HEK293T (cell line): ENCODE results near the gene CD8B2.

Experiments
- CTCF ChIA-PET: fragments of 350-600 bp; formaldehyde crosslinking; extraction: SDS; loops from one replicate; lab custom pipeline; 2021; ENCODE audit warnings: antibody characterized with exemption, inconsistent platforms; lab: Yijun Ruan, JAX
- POLR2A ChIA-PET: fragments of 350-600 bp; formaldehyde crosslinking; extraction: SDS; loops from one replicate; lab custom pipeline; 2020; ENCODE audit warnings: antibody characterized with exemption, inconsistent platforms; lab: Yijun Ruan, JAX
- DNase-seq: peaks from one replicate; pipeline ENCODE4 v3.0.0; 2012; ENCODE audit warnings: mixed read lengths; ENCODE audit errors: extremely low spot score
- ARNT ChIP-seq: fragments of 450-650 bp; IDR thresholded peaks from 2 replicates; pipeline ENCODE4 v1.6.1; 2017; ENCODE audit warnings: mild to moderate bottlenecking
- BHLHE40 ChIP-seq: fragments of 450-650 bp; IDR thresholded peaks from 2 replicates; pipeline ENCODE4 v1.6.1; 2016; ENCODE audit warnings: mild to moderate bottlenecking, moderate library complexity, borderline replicate concordance
- CTBP1 ChIP-seq: fragments of 450-650 bp; IDR thresholded peaks from 2 replicates; pipeline ENCODE4 v1.6.1; 2016; ENCODE audit warnings: borderline replicate concordance
- ELF4 ChIP-seq: fragments of 450-650 bp; IDR thresholded peaks from 2 replicates; pipeline ENCODE4 v1.6.1; 2017; ENCODE audit warnings: antibody characterized with exemption
- FOXA1 ChIP-seq: fragments of 450-650 bp; IDR thresholded peaks from 2 replicates; pipeline ENCODE4 v1.6.1; 2016; ENCODE audit warnings: mild to moderate bottlenecking
- FOXK2 ChIP-seq: fragments of 450-650 bp; IDR thresholded peaks from 2 replicates; pipeline ENCODE4 v1.6.1; 2016; ENCODE audit warnings: mild to moderate bottlenecking
- FOXM1 ChIP-seq: fragments of 450-650 bp; IDR thresholded peaks from 2 replicates; pipeline ENCODE4 v1.6.1; 2017; ENCODE audit warnings: mild to moderate bottlenecking, borderline replicate concordance
- HDGF ChIP-seq: fragments of 450-650 bp; IDR thresholded peaks from 2 replicates; pipeline ENCODE4 v1.6.1; 2017; ENCODE audit warnings: antibody characterized with exemption, borderline replicate concordance
- L3MBTL2 ChIP-seq: fragments of 450-650 bp; conservative IDR thresholded peaks from 2 replicates; pipeline ENCODE4 v1.6.1; 2016; ENCODE audit warnings: mild to moderate bottlenecking
- LEF1 ChIP-seq: fragments of 450-650 bp; IDR thresholded peaks from 2 replicates; pipeline ENCODE4 v1.6.1; 2017; ENCODE audit warnings: mild to moderate bottlenecking, borderline replicate concordance
- NFRKB ChIP-seq: fragments of 450-650 bp; IDR thresholded peaks from 2 replicates; pipeline ENCODE4 v1.6.1; 2016; ENCODE audit warnings: mild to moderate bottlenecking, moderate library complexity
- PKNOX1 ChIP-seq: fragments of 450-650 bp; IDR thresholded peaks from 2 replicates; pipeline ENCODE4 v1.6.1; 2016
- SP1 ChIP-seq: fragments of 450-650 bp; IDR thresholded peaks from 2 replicates; pipeline ENCODE4 v1.6.1; 2017
- SUZ12 ChIP-seq: fragments of 450-650 bp; IDR thresholded peaks from 2 replicates; pipeline ENCODE4 v1.6.1; 2016; ENCODE audit warnings: mild to moderate bottlenecking
- TARDBP ChIP-seq: fragments of 450-650 bp; IDR thresholded peaks from 2 replicates; pipeline ENCODE4 v1.6.1; 2016
- ZNF384 ChIP-seq: fragments of 450-650 bp; IDR thresholded peaks from 2 replicates; pipeline ENCODE4 v1.6.1; 2016

The CD8B2 gene

GRCh38 chr2:106542746-106543359 lies 55.7 kb downstream of the CD8B2 start:
- peak; percentile 80 for DNase-seq
- CTCF ChIA-PET = interaction anchor here (0.6 to 1.7 kb wide), 3 partner anchors 259 to 437 kb away, joined by 3 to 6 read pairs (median 5); no protein-coding TSS in a partner anchor
- TF ChIP-seq FOXA1 (no peak), HDGF (no peak), ELF4 (no peak), ZNF384 (no peak), FOXK2 (no peak), FOXM1 (no peak), PKNOX1 (no peak), ARNT (no peak)
- POLR2A ChIA-PET = interaction anchor here (0.6 kb wide), 1 partner anchor 752 kb away, joined by 3 read pairs; no protein-coding TSS in a partner anchor

- ChIA-PET CTCF (no interaction called here), POLR2A (no interaction called here)
- no peak for DNase-seq
- TF ChIP-seq TARDBP (no peak), SUZ12 (no peak), ELF4 (no peak), CTBP1 (no peak), NFRKB (no peak), FOXK2 (no peak), L3MBTL2 (no peak), ZNF384 (no peak)
Observed at GRCh38 chr2:106545007-106545406, 57.8 kb downstream of the CD8B2 start.

- TF ChIP-seq PKNOX1 (no peak), ZNF384 (no peak), L3MBTL2 (no peak), NFRKB (no peak), SUZ12 (no peak), BHLHE40 (no peak), FOXK2 (no peak), FOXM1 (no peak), ARNT (no peak), HDGF (no peak), SP1 (no peak), LEF1 (no peak), ELF4 (no peak), TARDBP (no peak), CTBP1 (no peak), FOXA1 (no peak)
- ChIA-PET CTCF (interaction anchor here (0.8 to 1.6 kb wide), 2 partner anchors 10 to 36 kb away, joined by 3 to 4 read pairs; no protein-coding TSS in a partner anchor), POLR2A (no interaction called here)
- DNase-seq = no peak
Observed at GRCh38 chr2:106546391-106546990, 59.3 kb downstream of the CD8B2 start.

- POLR2A ChIA-PET = no interaction called here
- no peak for TF ChIP-seq FOXA1
- TF ChIP-seq BHLHE40 = no peak
- TF ChIP-seq L3MBTL2 = no peak
- no peak for TF ChIP-seq SUZ12
- no peak for TF ChIP-seq LEF1
- TF ChIP-seq ELF4 = no peak
- no peak for TF ChIP-seq PKNOX1
- TF ChIP-seq ARNT = no peak
- no peak for TF ChIP-seq CTBP1
- no peak for TF ChIP-seq HDGF
- TF ChIP-seq FOXM1 = no peak
- no peak for TF ChIP-seq TARDBP
- no peak for TF ChIP-seq FOXK2
- no peak for TF ChIP-seq NFRKB
- no peak for TF ChIP-seq ZNF384
- TF ChIP-seq SP1 = no peak
- CTCF ChIA-PET = interaction anchor here (0.8 to 1.6 kb wide), 2 partner anchors 9 to 35 kb away, joined by 3 to 4 read pairs; no protein-coding TSS in a partner anchor
- no peak for DNase-seq
Observed at GRCh38 chr2:106547164-106547903, 60.2 kb downstream of the CD8B2 start.

DNA sequence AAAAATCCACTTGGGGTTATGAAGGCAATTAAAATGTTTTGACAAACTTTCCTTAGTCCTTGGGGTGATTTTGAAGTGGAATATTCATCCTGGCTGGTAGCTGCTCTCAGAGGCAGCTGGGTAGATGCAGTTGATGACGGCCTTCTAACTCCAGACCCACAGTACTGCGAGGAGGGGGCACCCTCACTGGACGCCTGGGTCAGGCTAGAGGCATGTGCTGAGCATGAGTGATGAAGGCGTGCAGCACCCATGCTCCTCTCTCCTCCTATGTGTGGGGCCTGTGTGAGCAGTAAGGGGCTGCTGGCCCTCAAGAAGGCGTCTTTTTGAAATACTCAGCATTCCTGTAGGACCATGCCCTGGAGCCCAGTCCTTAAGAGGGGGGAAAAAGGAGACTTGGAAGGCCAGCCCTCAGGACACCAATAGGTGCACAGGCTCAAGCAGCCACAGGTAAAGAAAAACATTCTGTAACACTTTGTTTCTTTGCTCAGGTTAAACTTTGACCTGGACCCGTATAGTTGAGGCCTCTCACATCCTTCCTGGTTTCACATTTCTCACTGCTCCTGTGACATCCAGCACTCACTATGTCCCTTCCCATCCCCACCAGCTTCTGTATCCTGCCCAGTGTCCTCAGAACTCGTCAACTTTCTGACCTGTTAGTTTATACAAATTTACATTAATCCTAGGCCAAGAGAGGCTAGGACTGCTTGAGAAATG lies 64.4 kb downstream of the CD8B2 start:
- TF ChIP-seq FOXK2 = no peak
- no peak for TF ChIP-seq NFRKB
- no peak for TF ChIP-seq ELF4
- TF ChIP-seq ARNT = no peak
- no peak for TF ChIP-seq CTBP1
- TF ChIP-seq L3MBTL2 = no peak
- TF ChIP-seq TARDBP = no peak
- TF ChIP-seq SUZ12 = no peak
- TF ChIP-seq BHLHE40 = no peak
- no peak for TF ChIP-seq FOXA1
- no peak for TF ChIP-seq PKNOX1
- no peak for TF ChIP-seq ZNF384
- DNase-seq = no peak
- POLR2A ChIA-PET = no interaction called here
- CTCF ChIA-PET = interaction anchor here (1.1 kb wide), 2 partner anchors 11 to 465 kb away, joined by 3 read pairs; no protein-coding TSS in a partner anchor
